Measurements from ENCODE around the gene C10orf88.

Gene C10orf88, protein sequence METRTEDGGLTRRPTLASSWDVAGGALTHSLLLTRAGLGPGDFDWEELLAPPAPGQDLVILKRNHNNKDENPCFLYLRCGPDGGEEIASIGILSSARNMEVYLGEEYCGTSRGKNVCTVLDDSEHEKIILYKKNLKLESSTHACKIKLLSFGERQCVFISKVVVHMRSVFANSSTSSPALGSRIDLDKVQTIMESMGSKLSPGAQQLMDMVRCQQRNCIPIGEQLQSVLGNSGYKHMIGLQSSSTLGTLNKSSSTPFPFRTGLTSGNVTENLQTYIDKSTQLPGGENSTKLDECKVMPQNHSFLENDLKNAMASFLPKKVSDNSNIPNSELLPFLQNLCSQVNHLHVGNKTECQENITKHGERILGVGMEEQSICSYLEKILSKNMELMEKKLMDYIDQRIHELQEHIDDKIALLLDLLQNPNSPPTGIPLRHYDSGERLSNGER

GRCh38 chr10:122953902-122954730, at the start of gene C10orf88:
Gene C10orf88, minus strand, starts transcription at chr10:122954227. Its CDS starts 49 bp downstream, at chr10:122954178.
- peak; percentile 61 to 98 (median 94) for DNase-seq

GRCh38 chr10:123001370-123001769, 47.3 kb upstream of the C10orf88 start:
- DNase-seq, result no peak

GRCh38 chr10:123000155-123000554, 46.1 kb upstream of the C10orf88 start:
- no peak for DNase-seq

- no peak for DNase-seq
Measured at GRCh38 chr10:122999347-122999746, 45.3 kb upstream of the C10orf88 start.

GRCh38 chr10:122998934-122999333, 44.9 kb upstream of the C10orf88 start:
- DNase-seq, result no peak

GRCh38 chr10:122998360-122998917, 44.4 kb upstream of the C10orf88 start:
- DNase-seq, result no peak

DNA sequence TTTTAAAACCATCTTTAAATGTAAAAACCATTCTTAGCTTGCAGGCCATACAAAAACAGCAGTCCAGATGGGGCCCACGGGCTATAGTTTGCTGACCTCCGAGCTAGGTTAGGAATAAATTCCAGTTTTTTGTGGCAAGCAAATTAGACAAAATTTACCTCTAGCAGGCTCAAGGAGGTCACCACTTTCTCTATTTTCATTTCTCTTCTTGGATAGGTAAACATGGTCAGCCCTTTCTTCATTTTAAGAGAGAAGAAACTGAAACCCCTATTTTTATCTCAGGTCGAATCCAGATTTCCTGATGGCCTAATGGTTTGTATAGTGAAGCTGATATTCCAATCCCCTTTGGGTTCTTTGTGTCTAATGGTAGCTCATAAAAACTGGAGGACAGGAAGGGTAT, 43.8 kb upstream of the C10orf88 start:
- no peak for DNase-seq

DNA sequence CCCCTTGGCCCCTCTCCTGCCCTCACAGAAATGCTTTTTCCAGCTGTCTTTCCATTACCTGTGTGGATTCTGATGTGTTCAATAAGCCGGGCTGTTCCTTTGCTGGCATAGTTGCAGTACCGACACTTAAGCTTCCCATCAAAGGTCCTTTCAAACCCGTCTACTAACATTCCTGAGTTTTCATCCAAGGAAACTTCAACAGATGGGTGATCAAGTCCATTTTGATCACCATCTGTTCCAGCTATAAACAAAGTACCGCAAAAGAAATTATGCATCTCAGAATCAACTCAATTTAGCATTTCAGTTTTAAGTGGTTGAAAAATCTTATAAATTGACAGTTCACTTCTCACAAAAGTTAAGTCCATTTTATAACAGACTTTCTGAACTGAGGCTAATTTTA, 41.9 kb upstream of the C10orf88 start:
- no peak for DNase-seq

GRCh38 chr10:122993797-122994336, 39.8 kb upstream of the C10orf88 start:
- no peak for DNase-seq

- DNase-seq, result peak in 1 of 51 donors; percentile 33
Measured at GRCh38 chr10:122992031-122992585, 38.1 kb upstream of the C10orf88 start.

GRCh38 chr10:122990278-122990677, 36.3 kb upstream of the C10orf88 start:
- no peak for DNase-seq

- no peak for DNase-seq
Measured at GRCh38 chr10:122988501-122988900, 34.5 kb upstream of the C10orf88 start.

DNA sequence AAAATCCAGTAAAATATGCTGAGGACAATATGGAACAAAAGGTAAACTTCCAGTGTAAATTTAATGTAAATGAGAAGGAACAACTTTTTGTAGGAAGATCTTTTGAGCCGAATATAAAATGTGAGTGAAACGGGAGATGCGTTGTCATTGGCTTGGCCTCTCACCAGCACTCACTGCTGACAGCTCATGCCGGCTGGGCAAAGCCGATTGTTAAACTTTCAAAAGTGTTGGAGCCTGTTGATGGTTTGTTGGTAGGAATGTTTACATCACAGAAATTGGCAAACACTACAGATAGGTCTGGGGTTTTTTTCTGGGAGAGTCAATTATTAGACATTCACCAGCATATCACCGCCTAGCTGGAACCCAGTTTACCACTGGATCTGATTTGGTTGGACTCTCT, 32.3 kb upstream of the C10orf88 start:
- DNase-seq, result peak in 2 of 51 donors; percentile 7 to 23

DNA sequence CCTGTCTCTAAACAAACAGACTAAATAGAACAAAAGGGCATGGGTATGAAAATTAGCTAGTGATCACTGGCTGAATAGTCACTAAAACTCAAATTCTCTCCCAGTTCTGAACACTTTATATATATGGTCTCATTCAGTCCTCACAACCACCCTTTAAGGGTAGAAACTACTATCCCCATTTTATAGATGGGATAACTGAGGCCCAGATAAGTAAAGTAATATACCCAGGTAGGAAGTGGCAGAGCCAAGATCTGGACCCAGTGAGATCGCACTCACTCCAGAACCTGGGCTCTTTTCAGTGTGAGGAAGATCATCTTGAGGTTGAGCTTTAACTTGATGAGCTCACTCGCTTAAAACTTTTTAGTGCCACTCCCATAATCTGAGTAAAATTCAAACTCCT, 30.7 kb upstream of the C10orf88 start:
- no peak for DNase-seq

DNA sequence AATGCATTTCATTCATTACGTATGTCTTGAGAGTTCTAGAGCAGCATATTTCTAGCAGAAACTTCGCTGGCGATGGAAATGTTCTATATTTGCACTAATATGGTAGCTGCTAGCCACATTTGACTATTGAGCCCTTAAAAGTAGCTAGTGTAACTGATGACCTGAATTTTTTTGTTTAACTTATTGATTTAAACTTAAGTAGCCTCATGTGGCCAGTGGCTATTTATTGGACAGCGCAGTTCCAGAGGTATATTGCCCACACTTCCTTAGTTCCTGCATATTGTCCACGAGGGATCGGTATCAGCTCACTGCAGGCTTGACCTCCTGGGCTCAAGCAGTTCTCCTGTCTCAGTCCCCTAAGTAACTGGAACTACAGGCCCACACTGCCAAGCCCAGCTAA, 29.9 kb upstream of the C10orf88 start:
- DNase-seq, result no peak

- DNase-seq, result no peak
Measured at GRCh38 chr10:122981066-122981464, 27.0 kb upstream of the C10orf88 start.

DNA sequence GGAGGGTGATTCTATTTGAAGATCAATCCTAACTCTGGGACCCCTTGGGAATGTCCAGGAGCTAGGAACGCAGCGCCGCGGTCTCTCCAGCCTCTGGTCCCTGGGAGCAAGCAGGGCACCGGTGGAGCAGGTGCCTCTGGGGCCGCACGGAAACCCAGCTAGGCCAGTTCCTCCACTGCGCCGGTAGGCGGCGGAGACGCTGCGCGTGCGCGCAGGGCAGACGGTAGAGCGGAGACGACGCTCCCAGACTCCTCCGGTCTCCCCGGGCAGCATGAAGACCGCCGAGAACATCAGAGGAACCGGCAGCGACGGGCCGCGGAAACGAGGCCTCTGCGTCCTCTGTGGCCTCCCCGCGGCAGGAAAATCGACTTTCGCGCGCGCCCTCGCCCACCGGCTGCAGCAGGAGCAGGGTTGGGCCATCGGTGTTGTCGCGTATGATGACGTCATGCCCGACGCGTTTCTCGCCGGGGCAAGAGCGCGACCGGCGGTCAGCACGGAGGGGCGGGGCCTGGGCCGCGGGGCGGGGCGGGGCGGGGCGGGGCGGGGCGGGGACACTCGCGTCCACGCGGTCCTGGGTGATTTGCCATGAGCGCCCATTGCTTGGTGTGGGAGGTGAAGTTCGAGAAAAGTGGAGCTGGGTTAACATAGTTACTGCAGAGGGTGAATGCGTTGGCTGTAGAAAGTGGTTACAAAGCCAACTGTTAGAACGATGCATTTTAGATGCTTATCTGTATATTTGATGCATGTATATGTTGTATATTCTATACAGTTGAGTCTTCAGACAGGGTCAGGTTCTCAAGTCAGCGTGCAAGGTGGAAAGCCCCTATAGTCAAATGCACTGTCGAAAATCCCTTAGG, 26.4 kb upstream of the C10orf88 start, which contains the start of gene PSTK:
Gene PSTK (plus strand): TSS at position 193 of the 857 bp plus-strand sequence. CDS start 79 bp downstream, at position 272.
- DNase-seq, result peak; percentile 69 to 98 (median 89)

GRCh38 chr10:122974543-122975064, 20.6 kb upstream of the C10orf88 start:
- no peak for DNase-seq

DNA sequence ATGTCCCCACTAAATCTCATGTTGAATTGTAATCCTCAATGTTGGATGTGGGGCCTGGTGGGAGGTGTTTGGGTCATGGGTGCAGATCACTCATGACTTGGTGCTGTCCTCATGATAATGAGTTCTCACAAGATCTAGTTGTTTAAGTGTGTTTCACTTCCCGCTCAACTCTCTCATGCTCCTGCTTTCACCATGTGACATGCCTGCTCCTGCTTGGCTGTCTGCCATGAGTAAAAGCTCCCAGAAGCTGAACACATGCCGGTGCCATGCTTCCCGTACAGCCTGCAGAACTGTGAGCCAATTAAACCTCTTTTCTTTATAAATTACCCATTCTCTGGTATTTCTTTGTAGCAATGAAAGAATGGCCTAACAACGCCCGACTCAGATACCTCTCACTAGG, 20.0 kb upstream of the C10orf88 start:
- DNase-seq, result peak in 1 of 51 donors; percentile 7

GRCh38 chr10:122968698-122969097, 14.7 kb upstream of the C10orf88 start:
- DNase-seq, result no peak

All from hypothalamus (tissue), 51 donors.